ENCODE data around the gene URM1.

The URM1 gene

GRCh38 chr9:128349772-128350171 is 21.4 kb upstream of the URM1 start:
- no peak for DNase-seq

- DNase-seq: no peak
These were observed 15.7 kb upstream of the URM1 start for GRCh38 chr9:128355451-128355850.

- no peak for DNase-seq
These were observed 13.1 kb upstream of the URM1 start for GRCh38 chr9:128358090-128358489.

GRCh38 chr9:128358861-128359260 is 12.3 kb upstream of the URM1 start:
- DNase-seq: no peak

GRCh38 chr9:128360826-128361225 is 10.3 kb upstream of the URM1 start:
- DNase-seq: no peak

GRCh38 chr9:128361296-128361985 is 9.7 kb upstream of the URM1 start:
- DNase-seq: peak; percentile 8

- peak; percentile 71 for DNase-seq
These were observed 9.1 kb upstream of the URM1 start for GRCh38 chr9:128361986-128362646.

- DNase-seq: no peak
These were observed 8.4 kb upstream of the URM1 start for GRCh38 chr9:128362774-128363173.

GRCh38 chr9:128365525-128365924 is 5.6 kb upstream of the URM1 start:
- DNase-seq: peak; percentile 33

- no peak for DNase-seq
These were observed 2.0 kb upstream of the URM1 start for GRCh38 chr9:128369024-128369706.

- no peak for DNase-seq
These were observed 815 bp upstream of the URM1 start for GRCh38 chr9:128370367-128370751.

GRCh38 chr9:128371630-128372117 is 500 bp downstream of the URM1 start:
- DNase-seq: no peak

- DNase-seq: no peak
These were observed 1.0 kb downstream of the URM1 start for GRCh38 chr9:128372188-128372641.

GRCh38 chr9:128372784-128373183 is 1.6 kb downstream of the URM1 start:
- DNase-seq: no peak

- no peak for DNase-seq
These were observed 3.1 kb downstream of the URM1 start for GRCh38 chr9:128374221-128374675.

GRCh38 chr9:128375865-128376264 is 4.7 kb downstream of the URM1 start:
- no peak for DNase-seq

GRCh38 chr9:128382261-128382660 is 11.1 kb downstream of the URM1 start:
- no peak for DNase-seq

- DNase-seq: no peak
These were observed 12.0 kb downstream of the URM1 start for GRCh38 chr9:128383007-128383753.

GRCh38 chr9:128383791-128384190 is 12.6 kb downstream of the URM1 start:
- DNase-seq: no peak

GRCh38 chr9:128384801-128385495 is 13.8 kb downstream of the URM1 start:
- no peak for DNase-seq

GRCh38 chr9:128385496-128386460 is 14.6 kb downstream of the URM1 start:
- no peak for DNase-seq

Data from NCI-H146 (cell line).